Psoas muscle (tissue), 8 donors: ENCODE data around the gene DCAF10. TPM values are rescaled to one million over a fixed set of nuclear protein-coding genes. Genes with fewer than 3 reads are reported as not detected.

Experiments
- ATAC-seq, 4 donors: fragments of 200-7000 bp; cut with Tn5 transposase; one replicate each; pipeline ENCODE4 v1.9.1; 2020; ENCODE audit warnings: moderate library complexity in 3 of 4, mild to moderate bottlenecking in 2 of 4
- DNase-seq, 2 donors: peaks; one replicate each; pipeline ENCODE4 v3.0.0-alpha.2; 2020
- H3K27ac ChIP-seq: fragments of 200-600 bp; one replicate; pipeline ENCODE4 v1.8.0; 2022
- H3K27me3 ChIP-seq, 3 donors: fragments of 200-600 bp in 1 of 3; one replicate each; pipeline versions ENCODE4 v1.6.1 to v1.8.0; 2013 to 2022; ENCODE audit warnings: low read length in 2 of 3, mild to moderate bottlenecking in 2 of 3, moderate library complexity in 1 of 3; ENCODE audit not compliant: insufficient read depth in 3 of 3
- H3K36me3 ChIP-seq, 2 donors: fragments of 200-600 bp in 1 of 2; one replicate each; pipeline versions ENCODE4 v1.6.1 to v1.8.0; 2013 to 2022; ENCODE audit warnings: low read depth in 1 of 2, mild to moderate bottlenecking in 1 of 2, moderate library complexity in 1 of 2; ENCODE audit not compliant: insufficient read depth in 1 of 2
- H3K4me1 ChIP-seq: fragments of 200-600 bp; one replicate; pipeline ENCODE4 v1.8.0; 2022
- H3K4me3 ChIP-seq: fragments of 200-600 bp; one replicate; pipeline ENCODE4 v1.8.0; 2022; ENCODE audit warnings: mild to moderate bottlenecking
- H3K9me3 ChIP-seq: fragments of 200-600 bp; one replicate; pipeline ENCODE4 v1.8.0; 2022
- CTCF ChIP-seq: fragments of 200-600 bp; IDR thresholded peaks from one replicate; pipeline ENCODE4 v1.8.0; 2022; ENCODE audit warnings: antibody characterized with exemption
- WGBS, 3 donors: extraction: QIAGEN DNeasy Blood & Tissue Kit; methylation state at CpG; one replicate each; pipeline versions ENCODE4 v1.1.6 to v1.1.7; 2013; 5-methylcytosine and 5-hydroxymethylcytosine counted together
- intact Hi-C, 2 donors: fragments of 100-400 bp; cut with DNase I; formaldehyde crosslinking; loops; one replicate each; pipeline versions ENCODE4 v1.11.0 to v1.14.2; 2022
- polyA plus RNA-seq, 3 donors: library from polyadenylated mRNA; stranded (reverse); fragments of 200-250 nt; gene quantifications; one replicate each; pipeline ENCODE4 v1.2.3, GENCODE V29; 2013
- total RNA-seq, 4 donors: library from RNA; stranded (reverse); fragmentation: NEBNext Ultra II Directional in 2 of 4; extraction: Animal tissue kit (Norgen Biotek cat#: 25700) in 2 of 4; gene quantifications; one replicate each; pipeline versions ENCODE4 v1.2.1 to v1.2.4, GENCODE V29; 2021 to 2023
- donor health status: healthy with polysubstance abuse.
- donor health status: DM: no; HTN: no; CAD: no; lungs with moderate emphysema.
- donor health status: Bipolar disorder and iron deficiency.
- donor health status: healthy.
- donor health status: DM: yes; HTN: yes; CAD: no.
- donor health status: DM: no; HTN: no; CAD: no.
- donor health status: DM: no; HTN: no; CAD: no.
- donor health status: DM: yes; HTN: yes; CAD: no.

The DCAF10 gene
- total and polyA plus RNA-seq, 7 donors = 9.7 to 27.2 (median 20.2) TPM

GRCh38 chr9:37840560-37841194 is 40.1 kb downstream of the DCAF10 start:
- TF ChIP-seq CTCF = no peak
- no peak for DNase-seq
- H3K4me3 ChIP-seq = no peak overlapping the region
- no peak for ATAC-seq
- H3K36me3 ChIP-seq = peaks cover 0 to 36% of the 10 kb centered on the region in 2 donors
- WGBS, 3 donors = 93 to 95% (median 94%) methylated on average over 4 of the region's 4 CpGs
- H3K9me3 ChIP-seq = no peaks in the 10 kb centered on the region
- intact Hi-C loops = no loop called here
- H3K4me1 ChIP-seq = no peaks in the 10 kb centered on the region
- no peaks in the 10 kb centered on the region for H3K27me3 ChIP-seq
- no peak overlapping the region for H3K27ac ChIP-seq

GRCh38 chr9:37852222-37852621 is 51.6 kb downstream of the DCAF10 start:
- Histone ChIP-seq H3K9me3 (no peaks in the 10 kb centered on the region), H3K27ac (no peak overlapping the region), H3K4me3 (no peak overlapping the region), H3K36me3 (peaks cover 0 to 26% of the 10 kb centered on the region in 2 donors), H3K27me3 (no peaks in the 10 kb centered on the region), H3K4me1 (no peaks in the 10 kb centered on the region)
- 91 to 97% (median 96%) methylated on average over 2 of the region's 2 CpGs for WGBS, 3 donors
- no peak for ATAC-seq
- DNase-seq = no peak
- no peak for TF ChIP-seq CTCF
- intact Hi-C loops = no loop called here

GRCh38 chr9:37856551-37856950 is 56.0 kb downstream of the DCAF10 start:
- 85 to 98% (median 96%) methylated on average over 1 of the region's 1 CpG for WGBS, 3 donors
- no peaks in the 10 kb centered on the region for H3K27me3 ChIP-seq
- H3K9me3 ChIP-seq = no peaks in the 10 kb centered on the region
- H3K27ac ChIP-seq = no peak overlapping the region
- peaks cover 2 to 67% of the 10 kb centered on the region in 2 donors for H3K36me3 ChIP-seq
- no peak for ATAC-seq
- no peak overlapping the region for H3K4me3 ChIP-seq
- DNase-seq = no peak
- no peak for TF ChIP-seq CTCF
- intact Hi-C loops = no loop called here
- no peaks in the 10 kb centered on the region for H3K4me1 ChIP-seq

- intact Hi-C loops = no loop called here
- H3K27ac ChIP-seq = no peak overlapping the region
- peaks cover 2 to 89% of the 10 kb centered on the region in 2 donors for H3K36me3 ChIP-seq
- no peak overlapping the region for H3K4me3 ChIP-seq
- no peaks in the 10 kb centered on the region for H3K4me1 ChIP-seq
- TF ChIP-seq CTCF = no peak
- DNase-seq = no peak
- 89 to 95% (median 94%) methylated on average over 1 of the region's 1 CpG for WGBS, 3 donors
- no peaks in the 10 kb centered on the region for H3K9me3 ChIP-seq
- H3K27me3 ChIP-seq = no peaks in the 10 kb centered on the region
- ATAC-seq = no peak
Measured at GRCh38 chr9:37859043-37859442, 58.4 kb downstream of the DCAF10 start.

- no peak for TF ChIP-seq CTCF
- peaks cover 2 to 86% of the 10 kb centered on the region in 2 donors for H3K36me3 ChIP-seq
Measured at GRCh38 chr9:37862530-37862929, 61.9 kb downstream of the DCAF10 start.

More at GRCh38 chr9:37862530-37862929, 61.9 kb downstream of the DCAF10 start:
- Histone ChIP-seq H3K27ac (no peak overlapping the region), H3K9me3 (no peaks in the 10 kb centered on the region), H3K4me3 (no peak overlapping the region), H3K4me1 (no peaks in the 10 kb centered on the region), H3K27me3 (no peaks in the 10 kb centered on the region)
- ATAC-seq (no peak), DNase-seq (no peak)
- 93 to 96% (median 93%) methylated on average over 3 of the region's 3 CpGs for WGBS, 3 donors
- intact Hi-C loops = loop anchor here in 1 of 2 donors (5.0 kb wide), 1 partner anchor 35 kb away; no protein-coding TSS in a partner anchor
